Lower leg skin (tissue), 3 donors: ENCODE data around the gene GPBP1.
"Not testable (repeated sequence)": the region's sequence is repeated elsewhere in the genome, so short reads cannot be mapped to it uniquely, and the experiment has no call there.

Experiments used
- POLR2A ChIP-seq, 2 donors: fragments of 450-650 bp; IDR thresholded peaks; one replicate each; pipeline ENCODE4 v1.6.1; 2016 to 2017; ENCODE audit warnings: antibody characterized with exemption in 2 of 2, mild to moderate bottlenecking in 1 of 2, moderate library complexity in 1 of 2
- TF ChIP-seq, protein P1 (sequence below), 3 donors: fragments of 450-650 bp; IDR thresholded peaks; one replicate each; pipeline ENCODE4 v1.5.1; 2016; ENCODE audit warnings: antibody characterized with exemption in 3 of 3, mild to moderate bottlenecking in 3 of 3, moderate library complexity in 2 of 3

DNA sequence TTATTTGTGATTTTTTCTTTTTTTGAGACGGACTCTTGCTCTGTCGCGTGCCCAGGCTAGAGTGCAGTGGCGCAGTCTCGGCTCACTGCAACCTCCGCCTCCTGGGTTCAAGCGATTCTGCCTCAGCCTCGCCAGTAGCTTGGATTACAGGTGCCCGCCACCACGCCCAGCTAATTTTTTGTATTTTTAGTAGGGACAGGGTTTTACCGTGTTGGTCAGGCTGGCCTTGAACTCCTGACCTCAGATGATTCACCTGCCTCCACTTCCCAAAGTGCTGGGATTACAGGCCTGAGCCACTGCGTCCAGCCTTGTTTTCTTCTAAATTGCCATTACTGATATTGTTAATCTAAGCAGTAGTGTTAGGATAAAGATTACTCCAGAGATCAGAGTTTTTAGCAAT lies 4.4 kb downstream of the GPBP1 start:
- TF ChIP-seq, protein P1, sequence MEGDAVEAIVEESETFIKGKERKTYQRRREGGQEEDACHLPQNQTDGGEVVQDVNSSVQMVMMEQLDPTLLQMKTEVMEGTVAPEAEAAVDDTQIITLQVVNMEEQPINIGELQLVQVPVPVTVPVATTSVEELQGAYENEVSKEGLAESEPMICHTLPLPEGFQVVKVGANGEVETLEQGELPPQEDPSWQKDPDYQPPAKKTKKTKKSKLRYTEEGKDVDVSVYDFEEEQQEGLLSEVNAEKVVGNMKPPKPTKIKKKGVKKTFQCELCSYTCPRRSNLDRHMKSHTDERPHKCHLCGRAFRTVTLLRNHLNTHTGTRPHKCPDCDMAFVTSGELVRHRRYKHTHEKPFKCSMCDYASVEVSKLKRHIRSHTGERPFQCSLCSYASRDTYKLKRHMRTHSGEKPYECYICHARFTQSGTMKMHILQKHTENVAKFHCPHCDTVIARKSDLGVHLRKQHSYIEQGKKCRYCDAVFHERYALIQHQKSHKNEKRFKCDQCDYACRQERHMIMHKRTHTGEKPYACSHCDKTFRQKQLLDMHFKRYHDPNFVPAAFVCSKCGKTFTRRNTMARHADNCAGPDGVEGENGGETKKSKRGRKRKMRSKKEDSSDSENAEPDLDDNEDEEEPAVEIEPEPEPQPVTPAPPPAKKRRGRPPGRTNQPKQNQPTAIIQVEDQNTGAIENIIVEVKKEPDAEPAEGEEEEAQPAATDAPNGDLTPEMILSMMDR (IDR thresholded peaks at IDR 0.05) = not testable (repeated sequence)
- not testable (repeated sequence) for TF ChIP-seq POLR2A (IDR thresholded peaks at IDR 0.05)
